ENCODE measurements around the gene SLC16A10.

DNA sequence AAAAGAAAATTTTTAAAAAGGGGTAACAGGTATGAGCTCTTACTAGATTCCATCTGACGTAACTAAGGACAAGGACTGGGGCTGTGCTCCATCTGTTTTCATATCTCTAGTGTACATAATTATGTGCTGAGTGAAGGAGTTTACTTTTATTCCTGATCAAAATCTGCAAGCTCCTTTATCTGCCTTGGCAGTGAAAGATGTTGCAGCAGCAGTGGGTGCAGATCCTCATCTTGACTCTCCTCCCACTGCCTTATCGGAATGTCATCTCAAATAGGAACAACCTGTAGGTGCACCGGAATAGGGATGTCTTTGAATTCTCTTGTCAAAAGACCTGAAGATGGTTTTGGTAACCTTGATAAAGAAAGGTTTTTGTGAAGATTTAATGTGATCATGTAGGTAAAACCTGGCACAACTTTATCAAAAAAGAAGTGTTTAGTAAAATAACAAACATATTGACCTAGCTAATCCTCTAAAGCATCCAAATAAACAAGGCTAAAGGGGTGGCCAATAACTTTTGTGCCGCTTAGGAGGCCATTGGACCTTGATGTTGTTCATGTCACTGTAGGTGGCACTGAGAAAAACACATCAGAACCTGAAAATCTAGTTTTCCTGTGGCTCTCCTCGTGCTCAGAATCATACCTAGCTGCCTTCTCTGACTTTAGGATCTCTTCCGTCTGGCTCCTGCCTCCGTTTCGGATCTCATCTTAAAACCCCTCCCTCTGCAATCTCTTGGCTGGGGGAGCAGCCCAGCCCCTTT is 19.0 kb upstream of the SLC16A10 start:
- TF ChIP-seq CTCF (IDR thresholded peaks at IDR 0.05; ENCODE audit: extremely low read depth in 1 of 2, insufficient read depth in 1 of 2, low read depth in 1 of 2, low read length in 2 of 2) (no peak), MYC (IDR thresholded peaks at IDR 0.05; ENCODE audit: low read depth, low read length) (no peak)

Measured in endothelial cell of umbilical vein (primary cell).